ENCODE measurements around the gene LCNL1. TPM values are rescaled to one million over a fixed set of nuclear protein-coding genes. Genes with fewer than 3 reads are reported as not detected.

Gene LCNL1
- total and polyA plus RNA-seq, 2 of the 13 experiments (the other 11 are each of a cell fraction or from before 2014, with no cell fraction given): not detected

GRCh38 chr9:136996361-136997292, 13.8 kb downstream of the LCNL1 start, which contains the start of gene CLIC3 (continued):
- no peak for TF ChIP-seq LCORL (IDR thresholded peaks at IDR 0.05)
- peak; percentile 80 for TF ChIP-seq LCORL (CRISPR knock-in tag; IDR thresholded peaks at IDR 0.05)
- TF ChIP-seq DMTF1 (CRISPR knock-in tag; IDR thresholded peaks at IDR 0.05): no peak
- no peak for TF ChIP-seq ZNF841 (CRISPR knock-in tag; IDR thresholded peaks at IDR 0.05; ENCODE audit: borderline replicate concordance)
- no peak for TF ChIP-seq TCF12 (IDR thresholded peaks at IDR 0.05)
- TF ChIP-seq TCF12 (CRISPR knock-in tag; IDR thresholded peaks at IDR 0.05): peak; percentile 28; the same call in 1 of the 2 replicates
- peak; percentile 13; the same call in 1 of the 2 replicates for TF ChIP-seq GABPB1 (CRISPR knock-in tag; IDR thresholded peaks at IDR 0.05)
- peak; percentile 7; the same call in 1 of the 2 replicates for TF ChIP-seq ZBTB38 (CRISPR knock-in tag; IDR thresholded peaks at IDR 0.05)
- no peak for TF ChIP-seq PRDM15 (CRISPR knock-in tag; IDR thresholded peaks at IDR 0.05)
- no peak for TF ChIP-seq DNMT1 (CRISPR knock-in tag; IDR thresholded peaks at IDR 0.05)
- 0 out of 2 replicates have a peak, but pooled peaks have one; percentile 47 for TF ChIP-seq MEF2D (CRISPR knock-in tag; IDR thresholded peaks at IDR 0.05)
- TF ChIP-seq, protein P1, sequence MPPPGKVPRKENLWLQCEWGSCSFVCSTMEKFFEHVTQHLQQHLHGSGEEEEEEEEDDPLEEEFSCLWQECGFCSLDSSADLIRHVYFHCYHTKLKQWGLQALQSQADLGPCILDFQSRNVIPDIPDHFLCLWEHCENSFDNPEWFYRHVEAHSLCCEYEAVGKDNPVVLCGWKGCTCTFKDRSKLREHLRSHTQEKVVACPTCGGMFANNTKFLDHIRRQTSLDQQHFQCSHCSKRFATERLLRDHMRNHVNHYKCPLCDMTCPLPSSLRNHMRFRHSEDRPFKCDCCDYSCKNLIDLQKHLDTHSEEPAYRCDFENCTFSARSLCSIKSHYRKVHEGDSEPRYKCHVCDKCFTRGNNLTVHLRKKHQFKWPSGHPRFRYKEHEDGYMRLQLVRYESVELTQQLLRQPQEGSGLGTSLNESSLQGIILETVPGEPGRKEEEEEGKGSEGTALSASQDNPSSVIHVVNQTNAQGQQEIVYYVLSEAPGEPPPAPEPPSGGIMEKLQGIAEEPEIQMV (CRISPR knock-in tag; IDR thresholded peaks at IDR 0.05; ENCODE audit: low read depth): 0 out of 2 replicates have a peak, but pooled peaks have one; percentile 37
- no peak for TF ChIP-seq ZMYM2 (CRISPR knock-in tag; IDR thresholded peaks at IDR 0.05)
- TF ChIP-seq ZNF34 (CRISPR knock-in tag; IDR thresholded peaks at IDR 0.05; ENCODE audit: borderline replicate concordance): peak; percentile 48; the same call in 1 of the 2 replicates
- peak; percentile 42 for TF ChIP-seq HNRNPLL (IDR thresholded peaks at IDR 0.05; ENCODE audit: low read depth, low read length, poor library complexity, severe bottlenecking)
- TF ChIP-seq HOXA3 (CRISPR knock-in tag; IDR thresholded peaks at IDR 0.05): 0 out of 2 replicates have a peak, but pooled peaks have one; percentile 6
- TF ChIP-seq ZNF234 (CRISPR knock-in tag; conservative IDR thresholded peaks at IDR 0.05): no peak
- TF ChIP-seq PITX1 (CRISPR knock-in tag; IDR thresholded peaks at IDR 0.05): no peak; the same call in 1 of the 2 replicates
- 0 out of 2 replicates have a peak, but pooled peaks have one; percentile 27 for TF ChIP-seq ZNF891 (CRISPR knock-in tag; IDR thresholded peaks at IDR 0.05)
- TF ChIP-seq NFKB2 (CRISPR knock-in tag; IDR thresholded peaks at IDR 0.05; ENCODE audit: borderline replicate concordance): 0 out of 2 replicates have a peak, but pooled peaks have one; percentile 6
